ENCODE results near the gene SCAPER.
"Not testable (repeated sequence)": the region's sequence is repeated elsewhere in the genome, so short reads cannot be mapped to it uniquely, and the experiment has no call there.

The SCAPER gene

DNA sequence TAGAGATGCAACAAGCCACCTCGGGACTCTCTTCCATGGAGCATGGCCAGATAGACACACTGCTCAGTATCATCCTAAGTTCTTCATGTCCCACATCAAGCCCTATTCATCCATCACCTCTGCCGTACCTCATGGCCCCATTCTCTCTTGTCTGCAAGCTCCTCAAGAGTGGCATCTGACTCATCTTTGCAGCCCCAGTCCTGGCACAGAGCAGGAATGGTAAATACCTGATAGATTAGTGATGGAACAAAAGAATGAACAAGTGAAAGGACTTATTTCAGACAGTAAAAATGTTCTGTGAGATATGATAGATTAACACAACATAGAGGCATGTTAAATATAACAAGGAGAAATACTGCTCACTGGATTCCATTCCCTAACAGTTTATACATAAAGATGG is 392.2 kb downstream of the SCAPER start:
- TF ChIP-seq, protein P1, sequence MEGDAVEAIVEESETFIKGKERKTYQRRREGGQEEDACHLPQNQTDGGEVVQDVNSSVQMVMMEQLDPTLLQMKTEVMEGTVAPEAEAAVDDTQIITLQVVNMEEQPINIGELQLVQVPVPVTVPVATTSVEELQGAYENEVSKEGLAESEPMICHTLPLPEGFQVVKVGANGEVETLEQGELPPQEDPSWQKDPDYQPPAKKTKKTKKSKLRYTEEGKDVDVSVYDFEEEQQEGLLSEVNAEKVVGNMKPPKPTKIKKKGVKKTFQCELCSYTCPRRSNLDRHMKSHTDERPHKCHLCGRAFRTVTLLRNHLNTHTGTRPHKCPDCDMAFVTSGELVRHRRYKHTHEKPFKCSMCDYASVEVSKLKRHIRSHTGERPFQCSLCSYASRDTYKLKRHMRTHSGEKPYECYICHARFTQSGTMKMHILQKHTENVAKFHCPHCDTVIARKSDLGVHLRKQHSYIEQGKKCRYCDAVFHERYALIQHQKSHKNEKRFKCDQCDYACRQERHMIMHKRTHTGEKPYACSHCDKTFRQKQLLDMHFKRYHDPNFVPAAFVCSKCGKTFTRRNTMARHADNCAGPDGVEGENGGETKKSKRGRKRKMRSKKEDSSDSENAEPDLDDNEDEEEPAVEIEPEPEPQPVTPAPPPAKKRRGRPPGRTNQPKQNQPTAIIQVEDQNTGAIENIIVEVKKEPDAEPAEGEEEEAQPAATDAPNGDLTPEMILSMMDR (IDR thresholded peaks at IDR 0.05; ENCODE audit: insufficient read depth, low read length, missing control alignments) = no peak
- CTCF ChIA-PET = interaction anchor here (1.1 kb wide), 1 partner anchor 11 kb away, joined by 4 read pairs; no protein-coding TSS in a partner anchor
- no peak for DNase-seq (ENCODE audit: low read depth, low spot score)
- POLR2A ChIA-PET = no interaction called here
- H3K4me3 ChIP-seq (ENCODE audit: low read depth, low read length) = no peak overlapping the region

DNA sequence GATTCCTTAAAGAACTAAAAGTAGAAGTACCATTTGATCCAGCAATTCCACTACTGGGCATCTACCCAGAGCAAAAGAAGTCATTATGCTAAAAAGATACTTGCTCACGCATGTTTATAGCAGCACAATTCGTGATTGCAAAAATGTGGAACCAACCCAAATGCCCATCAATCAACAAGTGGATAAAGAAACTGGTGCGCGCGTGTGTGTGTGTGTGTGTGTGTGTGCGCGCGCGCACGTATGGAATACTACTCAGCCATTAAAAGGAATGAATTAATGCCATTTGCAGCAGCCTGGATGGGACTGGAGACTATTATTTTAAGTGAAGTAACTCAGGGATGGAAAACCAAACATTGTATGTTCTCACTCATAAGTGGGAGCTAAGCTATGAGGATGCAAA is 394.5 kb downstream of the SCAPER start:
- DNase-seq (ENCODE audit: low read depth, low spot score); CTCF ChIA-PET; POLR2A ChIA-PET; H3K4me3 ChIP-seq (ENCODE audit: low read depth, low read length): not testable (repeated sequence)

DNA sequence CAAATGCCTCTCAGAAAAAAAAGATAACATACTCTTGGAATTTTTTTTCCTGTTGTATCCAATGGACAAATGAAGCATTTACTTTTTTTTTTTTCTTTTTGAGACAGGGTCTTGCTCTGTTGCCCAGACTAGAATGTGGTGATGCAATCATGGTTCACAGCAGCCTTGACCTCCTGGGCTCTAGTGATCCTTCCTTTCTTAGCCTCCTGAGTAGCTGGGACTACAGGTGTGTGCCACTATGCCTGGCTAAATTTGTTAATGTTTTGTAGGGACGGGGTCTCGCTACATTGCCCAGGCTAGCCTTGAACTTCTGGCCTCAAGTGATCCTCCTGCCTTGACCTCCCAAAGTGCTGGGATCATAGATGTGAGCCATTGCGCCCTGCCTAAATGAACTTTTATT is 401.3 kb downstream of the SCAPER start:
- no peak for DNase-seq (ENCODE audit: low read depth, low spot score)
- ChIA-PET CTCF (no interaction called here), POLR2A (no interaction called here)
- no peak overlapping the region for H3K4me3 ChIP-seq (ENCODE audit: low read depth, low read length)
- TF ChIP-seq, protein P1 (IDR thresholded peaks at IDR 0.05; ENCODE audit: insufficient read depth, low read length, missing control alignments) = no peak

DNA sequence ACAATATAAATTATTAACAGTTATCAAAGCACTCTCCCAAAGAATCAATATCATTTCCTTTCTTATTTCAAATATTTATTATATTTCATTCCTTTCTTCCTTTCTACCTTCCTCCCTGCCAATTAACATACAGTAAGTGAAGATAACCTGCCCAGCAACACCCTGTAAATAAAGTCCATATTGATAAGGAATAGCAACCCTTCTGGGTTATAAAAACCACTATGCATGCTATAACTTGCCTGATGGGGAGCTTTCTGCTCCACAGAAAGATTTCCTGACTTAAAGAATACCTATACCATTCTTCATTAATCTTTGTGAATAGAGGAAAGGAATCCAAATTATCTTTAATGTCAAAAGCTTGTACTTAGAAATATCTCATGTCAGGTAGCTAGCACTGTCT is 402.0 kb downstream of the SCAPER start:
- no peak overlapping the region for H3K4me3 ChIP-seq (ENCODE audit: low read depth, low read length)
- POLR2A ChIA-PET = no interaction called here
- TF ChIP-seq, protein P1 (IDR thresholded peaks at IDR 0.05; ENCODE audit: insufficient read depth, low read length, missing control alignments) = no peak
- no peak for DNase-seq (ENCODE audit: low read depth, low spot score)
- CTCF ChIA-PET = no interaction called here

DNA sequence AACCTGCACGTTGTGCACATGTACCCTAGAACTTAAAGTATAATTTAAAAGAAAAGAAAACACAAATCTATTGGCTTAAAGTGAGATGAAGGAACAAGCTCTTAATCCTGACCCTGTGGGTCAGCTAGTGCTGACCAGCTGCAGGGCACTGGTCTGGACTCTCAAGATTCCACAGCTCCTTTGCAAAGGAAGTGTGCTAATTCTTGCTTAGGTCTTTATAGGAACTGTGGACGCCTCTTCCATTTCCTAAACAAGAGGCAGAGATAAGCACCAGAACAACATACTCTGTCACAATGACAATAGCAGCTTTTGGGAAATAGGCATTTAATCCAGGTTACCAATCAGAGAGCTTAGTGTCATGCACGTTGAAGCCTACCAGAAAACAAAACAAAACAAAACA is 402.5 kb downstream of the SCAPER start:
- DNase-seq (ENCODE audit: low read depth, low spot score) = no peak
- no peak overlapping the region for H3K4me3 ChIP-seq (ENCODE audit: low read depth, low read length)
- CTCF ChIA-PET = no interaction called here
- TF ChIP-seq, protein P1 (IDR thresholded peaks at IDR 0.05; ENCODE audit: insufficient read depth, low read length, missing control alignments) = no peak
- POLR2A ChIA-PET = no interaction called here

DNA sequence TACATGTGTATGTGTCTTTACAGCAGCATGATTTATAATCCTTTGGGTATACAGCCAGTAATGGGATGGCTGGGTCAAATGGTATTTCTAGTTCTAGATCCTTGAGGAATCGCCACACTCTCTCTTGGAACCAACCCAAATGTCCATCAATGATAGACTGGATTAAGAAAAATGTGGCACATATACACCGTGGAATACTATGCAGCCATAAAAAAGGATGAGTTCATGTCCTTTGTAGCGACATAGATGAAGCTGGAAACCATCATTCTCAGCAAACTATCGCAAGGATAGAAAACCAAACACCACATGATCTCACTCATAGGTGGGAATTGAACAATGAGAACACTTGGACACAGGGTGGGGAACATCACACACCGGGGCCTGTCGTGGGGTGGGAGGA is 403.0 kb downstream of the SCAPER start:
- H3K4me3 ChIP-seq (ENCODE audit: low read depth, low read length); POLR2A ChIA-PET; CTCF ChIA-PET; DNase-seq (ENCODE audit: low read depth, low spot score): not testable (repeated sequence)

DNA sequence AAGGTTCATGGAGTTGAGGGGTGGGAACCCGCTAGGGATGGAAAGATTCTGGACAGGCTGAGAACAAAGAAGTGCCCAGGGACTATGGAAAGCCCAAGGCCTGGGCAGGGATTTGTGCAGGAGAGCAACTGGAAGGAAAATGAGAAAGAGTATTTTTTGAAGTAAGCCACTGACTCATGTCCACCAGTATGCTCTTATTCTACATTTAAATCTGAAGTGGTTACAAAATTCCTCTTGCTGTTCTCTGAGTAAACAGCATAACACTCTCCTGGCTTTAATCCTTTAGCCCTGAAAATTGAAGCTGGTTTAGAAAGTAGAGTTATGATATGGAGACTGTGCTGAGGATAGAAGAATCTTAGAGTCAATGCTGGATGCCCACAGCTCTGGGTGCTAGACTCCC is 403.4 kb downstream of the SCAPER start:
- ChIA-PET POLR2A (no interaction called here), CTCF (no interaction called here)
- H3K4me3 ChIP-seq (ENCODE audit: low read depth, low read length) = no peak overlapping the region
- TF ChIP-seq, protein P1 (IDR thresholded peaks at IDR 0.05; ENCODE audit: insufficient read depth, low read length, missing control alignments) = no peak
- DNase-seq (ENCODE audit: low read depth, low spot score) = peak; percentile 16

DNA sequence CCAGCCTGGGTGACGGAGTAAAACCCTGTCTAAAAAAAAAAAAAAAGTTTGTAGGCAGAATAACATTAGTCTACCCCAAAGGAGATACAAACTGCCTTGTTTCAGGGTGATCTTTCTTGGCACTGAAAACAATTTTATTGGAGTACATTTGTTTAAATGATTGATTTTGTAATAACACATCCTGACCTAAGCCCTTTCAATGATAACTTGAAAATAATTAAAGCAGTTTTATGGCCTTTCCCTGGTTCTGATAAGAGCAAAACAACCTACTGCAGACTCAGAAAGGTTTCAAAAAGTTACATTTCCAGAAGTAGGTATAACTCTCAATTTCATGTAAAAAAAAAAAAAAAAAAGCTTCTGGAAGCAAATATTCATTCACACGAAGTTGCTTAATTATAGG is 404.1 kb downstream of the SCAPER start:
- no peak overlapping the region for H3K4me3 ChIP-seq (ENCODE audit: low read depth, low read length)
- TF ChIP-seq, protein P1 (IDR thresholded peaks at IDR 0.05; ENCODE audit: insufficient read depth, low read length, missing control alignments) = no peak
- DNase-seq (ENCODE audit: low read depth, low spot score) = no peak
- ChIA-PET CTCF (interaction anchor here (1.0 kb wide), 1 partner anchor 11 kb away, joined by 3 read pairs; no protein-coding TSS in a partner anchor), POLR2A (no interaction called here)
